Measurements from ENCODE around the gene ZNF507. TPM values are rescaled to one million over a fixed set of nuclear protein-coding genes. Genes with fewer than 3 reads are reported as not detected.

ZNF507 gene
- total RNA-seq, 2 donors from 2014 or later = 22.6 to 34.6 TPM

DNA sequence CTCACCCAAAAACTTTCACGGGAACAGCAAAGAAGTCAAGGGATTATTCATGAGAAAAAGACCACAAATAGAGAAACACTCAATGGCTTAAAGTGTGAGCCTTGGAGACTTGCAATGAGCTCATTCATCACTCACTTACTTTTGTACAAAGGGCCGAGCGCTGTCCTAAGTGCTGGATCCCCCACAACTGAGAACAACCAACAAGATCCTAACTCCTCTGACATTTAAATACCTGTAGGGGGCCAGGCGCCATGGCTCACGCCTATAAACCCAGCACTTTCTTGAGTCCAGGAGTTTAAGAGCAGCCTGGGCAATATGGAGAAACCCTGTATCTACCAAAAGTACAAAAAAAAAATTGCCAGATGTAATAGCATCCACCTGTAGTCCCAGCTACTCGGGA, 29.4 kb upstream of the ZNF507 start:
- no peaks in the 10 kb centered on the region for H3K4me1 ChIP-seq (ENCODE audit: control insufficient read depth in 1 of 2, low read depth in 2 of 2)
- no peak overlapping the region for H3K27ac ChIP-seq
- ATAC-seq (ENCODE audit: insufficient number of reproducible peaks, low FRiP score, low read depth) = no peak
- no peaks in the 10 kb centered on the region for H3K27me3 ChIP-seq (replicated peaks; ENCODE audit: insufficient read depth)
- no peaks in the 10 kb centered on the region for H3K36me3 ChIP-seq
- TF ChIP-seq, protein P1, sequence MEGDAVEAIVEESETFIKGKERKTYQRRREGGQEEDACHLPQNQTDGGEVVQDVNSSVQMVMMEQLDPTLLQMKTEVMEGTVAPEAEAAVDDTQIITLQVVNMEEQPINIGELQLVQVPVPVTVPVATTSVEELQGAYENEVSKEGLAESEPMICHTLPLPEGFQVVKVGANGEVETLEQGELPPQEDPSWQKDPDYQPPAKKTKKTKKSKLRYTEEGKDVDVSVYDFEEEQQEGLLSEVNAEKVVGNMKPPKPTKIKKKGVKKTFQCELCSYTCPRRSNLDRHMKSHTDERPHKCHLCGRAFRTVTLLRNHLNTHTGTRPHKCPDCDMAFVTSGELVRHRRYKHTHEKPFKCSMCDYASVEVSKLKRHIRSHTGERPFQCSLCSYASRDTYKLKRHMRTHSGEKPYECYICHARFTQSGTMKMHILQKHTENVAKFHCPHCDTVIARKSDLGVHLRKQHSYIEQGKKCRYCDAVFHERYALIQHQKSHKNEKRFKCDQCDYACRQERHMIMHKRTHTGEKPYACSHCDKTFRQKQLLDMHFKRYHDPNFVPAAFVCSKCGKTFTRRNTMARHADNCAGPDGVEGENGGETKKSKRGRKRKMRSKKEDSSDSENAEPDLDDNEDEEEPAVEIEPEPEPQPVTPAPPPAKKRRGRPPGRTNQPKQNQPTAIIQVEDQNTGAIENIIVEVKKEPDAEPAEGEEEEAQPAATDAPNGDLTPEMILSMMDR (IDR thresholded peaks at IDR 0.05) = no peak
- H3K4me3 ChIP-seq = no peak overlapping the region
- H3K9me3 ChIP-seq = no peaks in the 10 kb centered on the region
- DNase-seq (ENCODE audit: low spot score) = no peak

DNA sequence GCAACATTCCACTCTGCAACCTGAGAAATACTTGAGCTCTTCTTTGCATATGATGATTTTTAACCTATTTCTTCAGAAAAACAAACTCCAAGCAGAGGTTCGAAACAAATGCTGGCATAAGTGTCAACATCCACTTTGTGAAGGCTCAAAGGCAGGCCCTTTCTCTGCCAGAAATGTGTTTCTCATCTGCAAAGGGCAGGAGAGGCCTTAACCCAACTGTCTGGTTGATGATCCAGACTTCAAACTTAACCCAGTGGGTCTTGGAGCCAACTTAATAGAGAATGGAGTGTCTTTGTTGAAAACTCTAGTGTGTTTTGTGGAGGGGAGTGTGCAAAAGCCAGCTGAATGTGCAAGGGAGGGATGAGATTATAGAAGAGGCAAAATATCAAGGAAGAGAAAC, 28.3 kb upstream of the ZNF507 start:
- no peak for ATAC-seq (ENCODE audit: insufficient number of reproducible peaks, low FRiP score, low read depth)
- H3K36me3 ChIP-seq = no peaks in the 10 kb centered on the region

GRCh38 chr19:32318884-32319520, 26.4 kb upstream of the ZNF507 start:
- H3K36me3 ChIP-seq = no peaks in the 10 kb centered on the region
- ATAC-seq (ENCODE audit: insufficient number of reproducible peaks, low FRiP score, low read depth) (no peak), DNase-seq (ENCODE audit: low spot score) (no peak)
- H3K27me3 ChIP-seq (replicated peaks; ENCODE audit: insufficient read depth) = no peaks in the 10 kb centered on the region
- no peak overlapping the region for H3K27ac ChIP-seq
- H3K9me3 ChIP-seq = no peaks in the 10 kb centered on the region
- no peaks in the 10 kb centered on the region for H3K4me1 ChIP-seq (ENCODE audit: control insufficient read depth in 1 of 2, low read depth in 2 of 2)
- TF ChIP-seq, protein P1 (IDR thresholded peaks at IDR 0.05) = no peak
- no peak overlapping the region for H3K4me3 ChIP-seq

More for the DNA sequence above, 28.3 kb upstream of the ZNF507 start:
- Histone ChIP-seq H3K4me1 (ENCODE audit: control insufficient read depth in 1 of 2, low read depth in 2 of 2) (no peaks in the 10 kb centered on the region), H3K4me3 (no peak overlapping the region), H3K27me3 (replicated peaks; ENCODE audit: insufficient read depth) (no peaks in the 10 kb centered on the region), H3K9me3 (no peaks in the 10 kb centered on the region), H3K27ac (no peak overlapping the region)
- DNase-seq (ENCODE audit: low spot score) = no peak
- TF ChIP-seq, protein P1 (IDR thresholded peaks at IDR 0.05) = no peak

GRCh38 chr19:32322541-32322940, 22.9 kb upstream of the ZNF507 start:
- TF ChIP-seq, protein P1 (IDR thresholded peaks at IDR 0.05) = no peak
- no peaks in the 10 kb centered on the region for H3K27me3 ChIP-seq (replicated peaks; ENCODE audit: insufficient read depth)

GRCh38 chr19:32324631-32325285, 20.7 kb upstream of the ZNF507 start:
- H3K4me3 ChIP-seq = no peak overlapping the region
- H3K9me3 ChIP-seq = no peaks in the 10 kb centered on the region
- DNase-seq (ENCODE audit: low spot score) = no peak

More at GRCh38 chr19:32322541-32322940, 22.9 kb upstream of the ZNF507 start:
- DNase-seq (ENCODE audit: low spot score) (no peak), ATAC-seq (ENCODE audit: insufficient number of reproducible peaks, low FRiP score, low read depth) (no peak)
- Histone ChIP-seq H3K4me3 (no peak overlapping the region), H3K27ac (no peak overlapping the region), H3K36me3 (no peaks in the 10 kb centered on the region), H3K9me3 (no peaks in the 10 kb centered on the region), H3K4me1 (ENCODE audit: control insufficient read depth in 1 of 2, low read depth in 2 of 2) (no peaks in the 10 kb centered on the region)

More at GRCh38 chr19:32324631-32325285, 20.7 kb upstream of the ZNF507 start:
- Histone ChIP-seq H3K27ac (no peak overlapping the region), H3K27me3 (replicated peaks; ENCODE audit: insufficient read depth) (no peaks in the 10 kb centered on the region), H3K4me1 (ENCODE audit: control insufficient read depth in 1 of 2, low read depth in 2 of 2) (no peaks in the 10 kb centered on the region), H3K36me3 (no peaks in the 10 kb centered on the region)
- TF ChIP-seq, protein P1 (IDR thresholded peaks at IDR 0.05) = no peak
- ATAC-seq (ENCODE audit: insufficient number of reproducible peaks, low FRiP score, low read depth) = no peak

Measured in thoracic aorta (tissue), 2 donors.